ENCODE data around the gene POT1.
A peak's percentile ranks its signal among the peaks of the same experiment; 100 is the strongest.

POT1 gene

GRCh38 chr7:124808206-124808605 is 121.4 kb downstream of the POT1 start:
- DNase-seq (ENCODE audit: low spot score), result no peak

GRCh38 chr7:124801330-124801895 is 128.2 kb downstream of the POT1 start:
- peak; percentile 24 for DNase-seq (ENCODE audit: low spot score)

- no peak for DNase-seq (ENCODE audit: low spot score)
These were observed 129.2 kb downstream of the POT1 start for GRCh38 chr7:124800386-124800785.

GRCh38 chr7:124799448-124799847 is 130.2 kb downstream of the POT1 start:
- DNase-seq (ENCODE audit: low spot score), result no peak

GRCh38 chr7:124796771-124797170 is 132.9 kb downstream of the POT1 start:
- DNase-seq (ENCODE audit: low spot score), result no peak

- DNase-seq (ENCODE audit: low spot score), result no peak
These were observed 136.9 kb downstream of the POT1 start for GRCh38 chr7:124792696-124793095.

GRCh38 chr7:124792002-124792401 is 137.6 kb downstream of the POT1 start:
- DNase-seq (ENCODE audit: low spot score), result no peak

GRCh38 chr7:124791426-124791825 is 138.2 kb downstream of the POT1 start:
- DNase-seq (ENCODE audit: low spot score), result no peak

- no peak for DNase-seq (ENCODE audit: low spot score)
These were observed 139.0 kb downstream of the POT1 start for GRCh38 chr7:124790645-124791044.

GRCh38 chr7:124785994-124786393 is 143.6 kb downstream of the POT1 start:
- no peak for DNase-seq (ENCODE audit: low spot score)

- peak; percentile 71 for DNase-seq (ENCODE audit: low spot score)
These were observed 144.5 kb downstream of the POT1 start for GRCh38 chr7:124784879-124785818.

GRCh38 chr7:124783271-124783670 is 146.4 kb downstream of the POT1 start:
- no peak for DNase-seq (ENCODE audit: low spot score)

GRCh38 chr7:124781907-124782734 is 147.5 kb downstream of the POT1 start:
- DNase-seq (ENCODE audit: low spot score), result no peak

- no peak for DNase-seq (ENCODE audit: low spot score)
These were observed 148.2 kb downstream of the POT1 start for GRCh38 chr7:124781418-124781817.

GRCh38 chr7:124780608-124781007 is 149.0 kb downstream of the POT1 start:
- no peak for DNase-seq (ENCODE audit: low spot score)

GRCh38 chr7:124780056-124780455 is 149.6 kb downstream of the POT1 start:
- DNase-seq (ENCODE audit: low spot score), result no peak

GRCh38 chr7:124779620-124780019 is 150.0 kb downstream of the POT1 start:
- DNase-seq (ENCODE audit: low spot score), result no peak

- DNase-seq (ENCODE audit: low spot score), result no peak
These were observed 150.4 kb downstream of the POT1 start for GRCh38 chr7:124779194-124779593.

- no peak for DNase-seq (ENCODE audit: low spot score)
These were observed 152.4 kb downstream of the POT1 start for GRCh38 chr7:124777268-124777667.

- DNase-seq (ENCODE audit: low spot score), result no peak
These were observed 153.5 kb downstream of the POT1 start for GRCh38 chr7:124776153-124776552.

GRCh38 chr7:124775422-124775821 is 154.2 kb downstream of the POT1 start:
- DNase-seq (ENCODE audit: low spot score), result no peak

GRCh38 chr7:124773938-124774337 is 155.7 kb downstream of the POT1 start:
- DNase-seq (ENCODE audit: low spot score), result no peak

GRCh38 chr7:124773339-124773738 is 156.3 kb downstream of the POT1 start:
- no peak for DNase-seq (ENCODE audit: low spot score)

Measured in cerebellar cortex (tissue), 1 donor.